MG63 (cell line): ENCODE measurements around the gene KSR1. TPM values are rescaled to one million over a fixed set of nuclear protein-coding genes. Genes with fewer than 3 reads are reported as not detected.
"Not testable (repeated sequence)": the region's sequence is repeated elsewhere in the genome, so short reads cannot be mapped to it uniquely, and the experiment has no call there.

Experiments
- DNase-seq: peaks from one replicate; pipeline ENCODE4 v3.0.0-alpha.2; 2020
- H3K27me3 ChIP-seq: fragments of 250-450 bp; sonication (Bioruptor Pico); 2 replicates; pipeline ENCODE4 v1.5.1; 2020; ENCODE audit warnings: mild to moderate bottlenecking, moderate library complexity
- H3K36me3 ChIP-seq: fragments of 250-450 bp; sonication (Bioruptor Pico); 2 replicates; pipeline ENCODE4 v1.5.1; 2020; ENCODE audit warnings: mild to moderate bottlenecking, moderate library complexity
- H3K4me3 ChIP-seq: fragments of 250-450 bp; sonication (Bioruptor Pico); 2 replicates; pipeline ENCODE4 v1.5.1; 2020; ENCODE audit warnings: mild to moderate bottlenecking, moderate library complexity
- H3K9me3 ChIP-seq: fragments of 250-450 bp; sonication (Bioruptor Pico); 2 replicates; pipeline ENCODE4 v1.5.1; 2020; ENCODE audit warnings: mild to moderate bottlenecking, moderate library complexity
- total RNA-seq: library from RNA; depleted of rRNA; stranded (reverse); fragments of >200 nt; shearing (Covaris generic); gene quantifications from 2 replicates; pipeline ENCODE4 v1.2.3, GENCODE V29; 2014; ENCODE audit warnings: low replicate concordance

Gene KSR1
- total RNA-seq, 1 experiment from 2014 or later: 7.6 TPM

GRCh38 chr17:27423651-27424050, 32.6 kb upstream of the KSR1 start:
- no peaks in the 10 kb centered on the region for H3K36me3 ChIP-seq
- H3K27me3 ChIP-seq: no peaks in the 10 kb centered on the region
- H3K4me3 ChIP-seq: no peak overlapping the region
- DNase-seq: no peak
- 0 out of 2 replicates have a peak, but pooled peaks cover 3% of the 10 kb centered on the region for H3K9me3 ChIP-seq

- 0 out of 2 replicates have a peak, but pooled peaks cover 3% of the 10 kb centered on the region for H3K9me3 ChIP-seq
- no peaks in the 10 kb centered on the region for H3K36me3 ChIP-seq
- no peak for DNase-seq
- no peaks in the 10 kb centered on the region for H3K27me3 ChIP-seq
- H3K4me3 ChIP-seq: no peak overlapping the region
Measured at GRCh38 chr17:27424516-27424915, 31.7 kb upstream of the KSR1 start.

GRCh38 chr17:27424941-27425340, 31.3 kb upstream of the KSR1 start:
- 0 out of 2 replicates have a peak, but pooled peaks cover 3% of the 10 kb centered on the region for H3K9me3 ChIP-seq
- no peak for DNase-seq
- H3K27me3 ChIP-seq: no peaks in the 10 kb centered on the region
- no peak overlapping the region for H3K4me3 ChIP-seq
- H3K36me3 ChIP-seq: no peaks in the 10 kb centered on the region

GRCh38 chr17:27425571-27425970, 30.7 kb upstream of the KSR1 start:
- not testable (repeated sequence) for H3K4me3 ChIP-seq

GRCh38 chr17:27425991-27426390, 30.3 kb upstream of the KSR1 start:
- Histone ChIP-seq H3K9me3 (0 out of 2 replicates have a peak, but pooled peaks cover 3% of the 10 kb centered on the region), H3K36me3 (no peaks in the 10 kb centered on the region), H3K4me3 (no peak overlapping the region), H3K27me3 (no peaks in the 10 kb centered on the region)
- no peak for DNase-seq

More at GRCh38 chr17:27425571-27425970, 30.7 kb upstream of the KSR1 start:
- not testable (repeated sequence) for H3K9me3 ChIP-seq, H3K36me3 ChIP-seq, H3K27me3 ChIP-seq, DNase-seq

- not testable (repeated sequence) for H3K27me3 ChIP-seq, H3K4me3 ChIP-seq, H3K9me3 ChIP-seq, H3K36me3 ChIP-seq, DNase-seq
Measured at GRCh38 chr17:27426471-27426870, 29.8 kb upstream of the KSR1 start.

GRCh38 chr17:27427166-27427862, 28.9 kb upstream of the KSR1 start:
- not testable (repeated sequence) for H3K4me3 ChIP-seq, H3K36me3 ChIP-seq, H3K9me3 ChIP-seq, DNase-seq, H3K27me3 ChIP-seq

GRCh38 chr17:27428781-27429505, 27.3 kb upstream of the KSR1 start:
- 0 out of 2 replicates have a peak, but pooled peaks cover 3% of the 10 kb centered on the region for H3K9me3 ChIP-seq
- H3K4me3 ChIP-seq: no peak overlapping the region
- no peaks in the 10 kb centered on the region for H3K36me3 ChIP-seq
- DNase-seq: no peak
- no peaks in the 10 kb centered on the region for H3K27me3 ChIP-seq

- Histone ChIP-seq H3K4me3 (no peak overlapping the region), H3K9me3 (0 out of 2 replicates have a peak, but pooled peaks cover 3% of the 10 kb centered on the region), H3K27me3 (no peaks in the 10 kb centered on the region), H3K36me3 (no peaks in the 10 kb centered on the region)
- DNase-seq: no peak
Measured at GRCh38 chr17:27429666-27430382, 26.4 kb upstream of the KSR1 start.

GRCh38 chr17:27430383-27430840, 25.8 kb upstream of the KSR1 start:
- Histone ChIP-seq H3K4me3 (no peak overlapping the region), H3K9me3 (0 out of 2 replicates have a peak, but pooled peaks cover 3% of the 10 kb centered on the region), H3K36me3 (no peaks in the 10 kb centered on the region), H3K27me3 (no peaks in the 10 kb centered on the region)
- DNase-seq: no peak

- Histone ChIP-seq H3K27me3 (no peaks in the 10 kb centered on the region), H3K36me3 (no peaks in the 10 kb centered on the region), H3K4me3 (no peak overlapping the region), H3K9me3 (0 out of 2 replicates have a peak, but pooled peaks cover 3% of the 10 kb centered on the region)
- DNase-seq: peak; percentile 52
Measured at GRCh38 chr17:27430882-27431491, 25.3 kb upstream of the KSR1 start.

- H3K36me3 ChIP-seq: no peaks in the 10 kb centered on the region
- H3K9me3 ChIP-seq: no peaks in the 10 kb centered on the region
- H3K27me3 ChIP-seq: no peaks in the 10 kb centered on the region
- no peak overlapping the region for H3K4me3 ChIP-seq
- no peak for DNase-seq
Measured at GRCh38 chr17:27433521-27433920, 22.7 kb upstream of the KSR1 start.

GRCh38 chr17:27435431-27436070, 20.7 kb upstream of the KSR1 start:
- DNase-seq: peak; percentile 72
- not testable (repeated sequence) for H3K36me3 ChIP-seq, H3K9me3 ChIP-seq, H3K4me3 ChIP-seq, H3K27me3 ChIP-seq

GRCh38 chr17:27438348-27438998, 17.8 kb upstream of the KSR1 start:
- no peaks in the 10 kb centered on the region for H3K27me3 ChIP-seq

GRCh38 chr17:27439342-27439741, 16.9 kb upstream of the KSR1 start:
- no peaks in the 10 kb centered on the region for H3K9me3 ChIP-seq
- H3K4me3 ChIP-seq: no peak overlapping the region
- no peak for DNase-seq
- H3K27me3 ChIP-seq: no peaks in the 10 kb centered on the region
- no peaks in the 10 kb centered on the region for H3K36me3 ChIP-seq

More at GRCh38 chr17:27438348-27438998, 17.8 kb upstream of the KSR1 start:
- no peak for DNase-seq
- no peaks in the 10 kb centered on the region for H3K9me3 ChIP-seq
- no peaks in the 10 kb centered on the region for H3K36me3 ChIP-seq
- no peak overlapping the region for H3K4me3 ChIP-seq

GRCh38 chr17:27442702-27443101, 13.5 kb upstream of the KSR1 start:
- Histone ChIP-seq H3K4me3 (no peak overlapping the region), H3K9me3 (no peaks in the 10 kb centered on the region), H3K27me3 (no peaks in the 10 kb centered on the region), H3K36me3 (no peaks in the 10 kb centered on the region)
- no peak for DNase-seq
